ENCODE results near the gene MBNL2. TPM values are rescaled to one million over a fixed set of nuclear protein-coding genes. Genes with fewer than 3 reads are reported as not detected.

Gene MBNL2
- total and polyA plus RNA-seq, 10 of the 15 experiments (the other 5 are each of a cell fraction or from before 2014, with no cell fraction given), result 1.6 to 9.7 (median 6.7) TPM

GRCh38 chr13:97281028-97281427, 58.9 kb downstream of the MBNL2 start:
- intact Hi-C loops (cut with micrococcal nuclease; ENCODE audit: unreplicated experiment) (no loop called here), in situ Hi-C loops (cut with MboI) (no loop called here)
- no TSS peak for BruUV-seq (replicated peaks)
- H3K9ac ChIP-seq (ENCODE audit: control insufficient read depth, insufficient read depth, low read length), result no peak overlapping the region
- H3K4me2 ChIP-seq (ENCODE audit: control insufficient read depth, insufficient read depth), result no peak overlapping the region
- H4K20me1 ChIP-seq (ENCODE audit: control insufficient read depth, insufficient read depth), result peaks cover 4% of the 10 kb centered on the region; the same call in 1 of the 2 replicates
- RAD21 ChIA-PET (ENCODE audit: unreplicated experiment), result no interaction called here
- H3K36me3 ChIP-seq (ENCODE audit: control insufficient read depth in 2 of 2, insufficient read depth in 2 of 2, low read length in 1 of 2), result no peaks in the 10 kb centered on the region; a peak in 1 of 4 replicates
- ATAC-seq, result no peak
- SMC1A ChIA-PET (ENCODE audit: uncharacterized antibody, unreplicated experiment), result interaction anchor here (0.6 kb wide), 1 partner anchor 12 kb away, joined by 3 read pairs; no protein-coding TSS in a partner anchor
- no peak for DNase-seq (ENCODE audit: low read depth, low spot score)
- H3K27me3 ChIP-seq (replicated peaks in 1 of 2; ENCODE audit: control insufficient read depth in 2 of 2, insufficient read depth in 2 of 2, low read length in 1 of 2), result no peaks in the 10 kb centered on the region
- CTCF ChIA-PET, result no interaction called here
- H3K4me1 ChIP-seq (ENCODE audit: control insufficient read depth, insufficient read depth, low read length), result peaks cover 8% of the 10 kb centered on the region
- FAIRE-seq, result peak; percentile 31
- H3K27ac ChIP-seq (ENCODE audit: control insufficient read depth, insufficient read depth), result no peak overlapping the region
- no peak overlapping the region for H2AFZ ChIP-seq (ENCODE audit: control insufficient read depth, low read depth, low read length)
- no peaks in the 10 kb centered on the region for H3K79me2 ChIP-seq (ENCODE audit: control insufficient read depth, insufficient read depth, low read length)
- no peaks in the 10 kb centered on the region; the same call in 2 of the 3 replicates for H3K9me3 ChIP-seq (replicated peaks; ENCODE audit: control insufficient read depth, insufficient read depth, low read length)
- POLR2A ChIA-PET, result no interaction called here
- no peak for TF ChIP-seq IRF4 (IDR thresholded peaks at IDR 0.05; ENCODE audit: low read depth, low read length)
- no peak for TF ChIP-seq SRF (IDR thresholded peaks at IDR 0.05; ENCODE audit: low read depth in 2 of 2, low read length in 2 of 2)
- TF ChIP-seq ELK1 (IDR thresholded peaks at IDR 0.05; ENCODE audit: low read depth, low read length), result no peak
- TF ChIP-seq JUND (IDR thresholded peaks at IDR 0.05; ENCODE audit: low read depth, low read length), result no peak
- no peak for TF ChIP-seq MEF2B (IDR thresholded peaks at IDR 0.05; ENCODE audit: partially characterized antibody, poor library complexity, severe bottlenecking)
- no peak for TF ChIP-seq NR2F1 (conservative IDR thresholded peaks at IDR 0.05)
- TF ChIP-seq MYB (IDR thresholded peaks at IDR 0.05; ENCODE audit: borderline replicate concordance, low read depth, low read length), result no peak
- TF ChIP-seq PAX5 (IDR thresholded peaks at IDR 0.05; ENCODE audit: borderline replicate concordance, low read depth, low read length), result no peak
- no peak for TF ChIP-seq KLF5 (IDR thresholded peaks at IDR 0.05; ENCODE audit: partially characterized antibody)
- no peak for TF ChIP-seq MTA3 (IDR thresholded peaks at IDR 0.05; ENCODE audit: borderline replicate concordance, low read length)
- TF ChIP-seq JUNB (IDR thresholded peaks at IDR 0.05), result no peak
- no peak for TF ChIP-seq FOS (IDR thresholded peaks at IDR 0.05; ENCODE audit: borderline replicate concordance, extremely low read depth, insufficient read length)
- no peak for TF ChIP-seq USF1 (IDR thresholded peaks at IDR 0.05; ENCODE audit: borderline replicate concordance, extremely low read length, insufficient read depth, low read depth, low read length)
- TF ChIP-seq, protein P1, sequence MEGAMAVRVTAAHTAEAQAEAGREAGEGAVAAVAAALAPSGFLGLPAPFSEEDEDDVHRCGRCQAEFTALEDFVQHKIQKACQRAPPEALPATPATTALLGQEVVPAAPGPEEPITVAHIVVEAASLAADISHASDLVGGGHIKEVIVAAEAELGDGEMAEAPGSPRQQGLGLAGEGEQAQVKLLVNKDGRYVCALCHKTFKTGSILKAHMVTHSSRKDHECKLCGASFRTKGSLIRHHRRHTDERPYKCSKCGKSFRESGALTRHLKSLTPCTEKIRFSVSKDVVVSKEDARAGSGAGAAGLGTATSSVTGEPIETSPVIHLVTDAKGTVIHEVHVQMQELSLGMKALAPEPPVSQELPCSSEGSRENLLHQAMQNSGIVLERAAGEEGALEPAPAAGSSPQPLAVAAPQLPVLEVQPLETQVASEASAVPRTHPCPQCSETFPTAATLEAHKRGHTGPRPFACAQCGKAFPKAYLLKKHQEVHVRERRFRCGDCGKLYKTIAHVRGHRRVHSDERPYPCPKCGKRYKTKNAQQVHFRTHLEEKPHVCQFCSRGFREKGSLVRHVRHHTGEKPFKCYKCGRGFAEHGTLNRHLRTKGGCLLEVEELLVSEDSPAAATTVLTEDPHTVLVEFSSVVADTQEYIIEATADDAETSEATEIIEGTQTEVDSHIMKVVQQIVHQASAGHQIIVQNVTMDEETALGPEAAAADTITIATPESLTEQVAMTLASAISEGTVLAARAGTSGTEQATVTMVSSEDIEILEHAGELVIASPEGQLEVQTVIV (IDR thresholded peaks at IDR 0.05; ENCODE audit: borderline replicate concordance, partially characterized antibody), result no peak
- no peak for TF ChIP-seq E2F8 (IDR thresholded peaks at IDR 0.05; ENCODE audit: low read depth, partially characterized antibody)
- no peak for TF ChIP-seq MEF2A (IDR thresholded peaks at IDR 0.05; ENCODE audit: insufficient read depth, low read depth, low read length)
- no peak for TF ChIP-seq ESRRA (IDR thresholded peaks at IDR 0.05; ENCODE audit: low read length)
- TF ChIP-seq BRCA1 (IDR thresholded peaks at IDR 0.05; ENCODE audit: low read depth, low read length), result no peak
- H3K4me3 ChIP-seq, result no peak overlapping the region

Data from GM12878 (cell line).